DMS53 (cell line): ENCODE data around the gene TTYH3.

Source experiments
- DNase-seq: peaks from one replicate; lab custom pipeline; 2025; lab: John Stamatoyannopoulos, UW

The TTYH3 gene

DNA sequence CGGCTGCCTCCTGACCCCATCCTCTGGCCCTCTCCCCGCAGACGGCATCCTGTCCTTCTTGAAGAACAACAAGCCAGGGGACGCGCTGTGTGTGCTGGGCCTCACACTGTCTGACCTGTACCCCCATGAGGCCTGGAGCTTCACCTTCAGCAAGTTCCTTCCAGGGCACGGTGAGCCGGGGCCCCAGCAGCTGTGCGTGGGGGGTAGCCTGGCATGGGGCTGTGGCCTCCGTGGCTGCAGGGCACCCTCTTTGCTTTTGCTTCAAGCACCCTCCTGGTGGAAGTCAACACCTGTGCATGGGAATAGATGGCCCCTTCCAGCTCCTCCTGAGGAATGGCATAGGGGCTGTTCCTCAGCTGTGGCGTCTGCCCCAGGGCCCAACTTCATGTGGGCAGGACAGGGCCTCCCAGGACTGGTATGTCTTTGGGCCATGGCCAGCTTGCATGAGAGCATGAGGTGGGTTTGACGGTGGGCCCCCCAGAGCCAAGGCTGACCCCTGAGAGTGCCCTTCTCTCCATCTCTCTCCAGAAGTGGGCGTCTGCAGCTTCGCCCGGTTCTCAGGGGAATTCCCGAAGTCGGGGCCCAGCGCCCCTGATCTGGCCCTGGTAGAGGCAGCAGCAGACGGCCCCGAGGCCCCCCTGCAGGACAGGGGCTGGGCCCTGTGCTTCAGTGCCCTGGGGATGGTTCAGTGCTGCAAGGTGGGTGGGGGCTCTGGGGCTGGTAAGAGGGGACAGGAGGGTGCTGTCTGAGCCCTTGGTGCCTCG lies 76.9 kb downstream of the TTYH3 start:
- DNase-seq = no peak

DNA sequence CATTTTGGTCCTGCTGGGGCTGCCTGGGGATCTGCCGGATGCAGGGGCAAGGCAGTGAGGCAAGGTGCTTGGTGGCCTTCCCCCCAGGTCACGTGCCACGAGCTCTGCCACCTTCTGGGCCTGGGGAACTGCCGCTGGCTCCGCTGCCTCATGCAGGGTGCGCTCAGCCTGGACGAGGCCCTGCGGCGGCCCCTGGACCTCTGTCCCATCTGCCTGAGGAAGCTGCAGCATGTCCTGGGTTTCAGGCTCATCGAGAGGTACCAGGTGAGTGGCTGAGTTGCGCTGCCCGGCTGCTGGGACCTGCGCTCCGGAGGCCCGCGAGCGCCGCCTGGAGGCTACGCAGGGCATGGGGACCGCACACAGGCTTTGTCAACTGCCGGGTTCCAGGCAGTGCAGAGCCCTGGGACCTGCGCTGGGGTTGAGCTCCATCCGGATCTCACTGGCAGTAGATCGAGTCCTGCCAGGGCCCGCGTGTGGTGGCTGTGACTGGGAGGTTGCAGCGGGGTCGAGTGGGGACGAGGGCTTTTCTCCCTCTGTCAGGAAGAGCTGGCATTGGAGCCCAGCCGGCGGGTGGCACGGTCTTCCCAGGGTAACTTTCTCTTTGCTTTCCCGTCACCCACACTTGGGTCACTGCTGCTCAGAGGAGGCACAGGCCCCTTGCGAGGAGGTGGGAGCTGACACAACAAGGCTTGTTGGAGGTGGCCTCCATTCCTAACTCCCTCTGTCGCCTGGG lies 77.9 kb downstream of the TTYH3 start:
- DNase-seq = peak; percentile 89

DNA sequence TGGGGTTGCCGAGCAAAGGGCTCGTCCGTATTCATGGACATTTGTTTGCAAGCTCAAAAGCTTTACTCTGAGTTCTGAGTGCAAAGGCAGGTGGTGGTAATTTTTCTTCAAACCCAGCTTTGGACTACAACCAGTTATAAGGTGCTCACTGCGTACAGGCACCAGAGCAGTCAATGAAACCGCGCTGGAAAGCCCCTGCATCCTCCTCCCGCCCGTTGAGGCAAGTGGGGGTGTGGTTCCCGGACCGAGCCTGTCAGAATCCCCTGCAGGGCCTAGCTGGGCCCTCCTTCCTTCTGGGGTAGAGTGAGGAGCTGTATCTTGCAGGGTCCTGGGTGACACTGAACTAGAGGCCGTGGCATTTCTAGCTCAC lies 78.5 kb downstream of the TTYH3 start:
- DNase-seq = no peak

- DNase-seq = no peak
Observed at GRCh38 chr7:2710901-2711551, 79.2 kb downstream of the TTYH3 start.

DNA sequence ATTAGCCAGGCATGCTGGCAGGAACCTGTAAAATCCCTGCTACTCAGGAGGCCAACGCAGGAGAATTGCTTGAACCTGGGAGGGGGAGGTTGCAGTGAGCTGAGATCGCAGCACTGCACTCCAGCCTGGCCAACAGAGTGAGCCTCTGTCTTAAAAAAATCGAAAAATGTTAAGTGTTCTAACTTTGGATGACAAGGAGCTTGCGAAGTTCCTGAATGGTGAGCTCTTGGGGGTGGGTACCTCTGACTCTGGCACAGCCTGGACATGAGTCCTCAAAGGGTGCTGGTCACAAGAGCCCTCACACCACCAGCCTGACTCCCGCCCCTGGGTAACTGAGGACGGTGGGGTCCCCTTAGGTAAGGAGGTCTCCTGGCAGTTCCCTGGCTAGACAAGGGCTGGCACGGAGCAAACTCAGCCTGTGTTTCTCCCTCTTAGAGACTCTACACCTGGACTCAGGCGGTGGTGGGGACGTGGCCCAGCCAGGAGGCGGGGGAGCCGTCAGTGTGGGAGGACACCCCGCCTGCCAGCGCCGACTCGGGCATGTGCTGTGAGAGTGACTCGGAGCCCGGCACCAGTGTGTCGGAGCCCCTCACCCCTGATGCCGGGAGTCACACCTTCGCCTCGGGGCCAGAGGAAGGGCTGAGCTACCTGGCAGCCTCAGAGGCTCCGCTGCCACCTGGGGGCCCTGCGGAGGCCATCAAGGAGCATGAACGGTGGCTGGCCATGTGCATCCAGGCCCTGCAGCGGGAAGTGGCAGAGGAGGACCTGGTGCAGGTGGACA lies 80.3 kb downstream of the TTYH3 start:
- no peak for DNase-seq

- DNase-seq = no peak
Observed at GRCh38 chr7:2713370-2713769, 81.6 kb downstream of the TTYH3 start.

DNA sequence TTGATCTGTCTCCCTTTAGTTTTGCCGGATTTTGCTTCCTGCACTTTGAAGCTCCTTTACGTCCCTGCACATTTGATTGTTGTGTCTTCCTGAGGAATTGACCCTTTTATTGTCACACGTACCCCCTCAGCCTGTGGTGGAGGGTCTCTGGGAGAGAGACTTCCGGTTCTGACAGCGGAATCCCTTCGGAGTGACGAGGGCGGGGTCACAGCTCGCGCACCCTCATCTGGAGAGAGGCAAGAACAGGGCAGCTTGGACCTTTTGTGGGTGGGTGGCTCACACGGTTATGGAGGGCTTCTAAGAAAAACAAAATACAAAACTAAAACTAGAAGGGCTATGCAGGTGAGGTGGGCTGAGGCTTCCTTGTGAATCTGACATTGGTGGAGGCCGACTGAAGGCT lies 82.2 kb downstream of the TTYH3 start:
- no peak for DNase-seq
